ENCODE measurements around the gene RPL3.

Gene RPL3

DNA sequence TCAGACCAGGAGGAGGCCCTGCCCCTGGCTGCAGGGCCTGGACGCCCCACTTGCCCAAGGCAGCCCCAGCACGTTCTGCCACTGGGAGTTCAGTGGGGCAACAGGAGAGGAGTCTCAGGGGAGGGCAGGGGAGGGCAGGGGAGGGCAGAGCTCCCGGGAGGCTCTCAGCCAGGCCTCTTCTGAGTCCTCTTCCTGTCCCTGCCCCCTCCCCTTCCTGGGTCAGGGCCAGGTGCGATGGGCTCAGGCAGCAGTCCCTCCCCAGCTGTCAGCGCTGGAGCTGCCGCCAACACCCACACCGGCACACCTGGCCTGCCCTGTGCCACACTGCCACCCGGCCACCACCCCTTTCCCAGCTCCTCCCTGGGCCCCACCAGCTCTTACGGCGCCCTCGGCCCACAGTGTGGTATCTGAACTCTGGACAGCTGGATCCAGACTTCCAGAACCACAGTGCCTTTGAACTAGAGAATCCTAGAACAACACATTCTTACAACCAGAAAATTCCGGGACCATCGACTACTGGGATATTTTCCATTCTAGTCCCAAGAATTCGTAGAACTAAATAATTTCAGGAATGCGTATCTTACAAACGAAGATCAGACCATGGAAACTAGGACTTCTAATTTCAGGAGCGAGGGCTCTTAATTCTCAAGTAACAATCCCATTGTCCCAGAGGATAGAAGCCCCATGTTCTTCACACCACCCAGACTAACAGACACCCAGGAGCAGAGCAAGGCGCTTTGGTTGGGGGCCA lies 21.8 kb downstream of the RPL3 start:
- DNase-seq, result no peak

DNA sequence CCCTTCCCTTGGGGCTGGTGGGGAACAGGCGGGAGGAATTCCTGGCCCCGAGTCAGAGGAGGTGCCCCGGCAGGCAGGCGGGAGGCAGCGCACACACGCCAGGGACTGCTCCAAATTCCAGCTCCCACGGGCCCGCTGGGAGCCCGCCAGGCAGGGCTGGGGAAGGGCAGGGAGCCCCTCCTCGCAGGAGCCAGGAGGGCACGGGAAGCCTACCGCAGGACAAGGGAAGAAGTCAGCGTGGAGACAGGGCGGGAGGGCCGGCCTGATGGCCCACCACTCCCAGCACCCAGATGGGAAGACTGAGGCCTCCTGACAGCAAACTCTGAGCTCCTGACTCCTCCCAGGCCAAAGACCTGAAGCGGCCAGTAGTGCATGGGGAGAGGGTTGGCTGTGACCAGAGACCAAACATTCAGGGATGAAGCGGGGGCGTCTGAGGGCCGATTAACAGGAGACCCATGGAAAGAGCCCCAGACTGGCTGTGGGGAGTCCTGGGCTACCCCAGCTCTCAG lies 22.4 kb downstream of the RPL3 start:
- DNase-seq, result no peak

DNA sequence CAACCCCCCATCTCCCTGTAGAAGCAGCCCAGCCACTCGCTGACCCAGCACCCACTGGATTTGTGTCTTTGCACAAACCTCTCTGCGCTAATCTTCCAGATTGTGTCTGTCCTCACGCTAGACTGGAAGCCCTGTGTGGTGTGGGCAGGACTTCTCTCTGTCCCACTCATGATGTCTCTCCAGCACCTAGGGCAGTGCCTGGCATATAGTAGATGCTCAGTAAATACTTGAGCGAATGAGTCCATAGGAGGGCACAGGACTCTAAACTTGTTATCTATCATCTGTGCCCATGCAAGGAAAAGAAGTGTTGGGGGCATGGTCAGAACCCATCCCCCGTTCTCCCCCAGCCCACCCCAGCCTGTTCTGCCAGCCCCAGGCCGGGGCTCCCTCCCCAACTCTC lies 22.9 kb downstream of the RPL3 start:
- no peak for DNase-seq

DNA sequence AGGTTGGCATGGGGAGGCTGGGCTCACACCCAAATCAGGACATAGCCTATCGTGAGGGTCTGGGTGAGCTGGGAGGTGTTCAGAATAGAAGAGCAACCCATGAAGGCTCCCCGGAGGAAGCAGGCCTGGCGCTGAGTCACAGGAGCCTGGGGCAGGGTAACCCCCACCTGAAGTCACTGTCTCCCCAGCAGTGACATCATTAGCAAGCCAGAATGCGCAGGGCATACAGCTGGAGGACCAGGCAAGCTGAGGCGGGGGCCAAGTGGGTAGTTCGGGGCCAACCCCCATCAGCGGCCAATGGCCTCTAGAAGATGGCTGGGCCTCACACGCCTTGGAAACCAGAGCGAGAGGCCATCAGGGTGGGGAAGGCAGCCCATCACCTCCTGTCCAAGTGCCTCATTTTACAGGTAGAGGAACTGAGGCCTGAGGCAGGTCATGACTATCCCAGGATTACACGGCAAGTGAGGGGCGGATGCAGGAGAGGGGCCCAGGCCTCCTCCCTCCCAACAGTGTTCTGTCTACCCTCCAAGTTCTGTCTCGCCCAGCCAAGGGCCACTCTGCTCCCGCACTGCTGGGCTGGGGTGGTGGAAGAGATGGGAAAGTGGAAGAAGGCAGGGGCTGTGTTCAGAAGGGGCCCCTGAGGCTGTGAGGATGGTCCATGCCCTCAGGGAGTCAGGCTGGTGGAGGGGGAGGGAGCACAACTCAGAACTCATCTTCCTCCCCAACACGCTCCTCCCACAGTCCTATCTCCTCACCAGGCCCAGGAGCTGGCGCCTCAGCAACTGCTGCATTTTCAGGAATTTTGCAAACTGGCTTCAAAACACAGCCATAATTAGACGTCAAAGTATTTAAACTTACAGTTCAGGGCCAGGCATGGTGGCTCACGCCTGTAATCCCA lies 24.6 kb downstream of the RPL3 start:
- no peak for DNase-seq

DNA sequence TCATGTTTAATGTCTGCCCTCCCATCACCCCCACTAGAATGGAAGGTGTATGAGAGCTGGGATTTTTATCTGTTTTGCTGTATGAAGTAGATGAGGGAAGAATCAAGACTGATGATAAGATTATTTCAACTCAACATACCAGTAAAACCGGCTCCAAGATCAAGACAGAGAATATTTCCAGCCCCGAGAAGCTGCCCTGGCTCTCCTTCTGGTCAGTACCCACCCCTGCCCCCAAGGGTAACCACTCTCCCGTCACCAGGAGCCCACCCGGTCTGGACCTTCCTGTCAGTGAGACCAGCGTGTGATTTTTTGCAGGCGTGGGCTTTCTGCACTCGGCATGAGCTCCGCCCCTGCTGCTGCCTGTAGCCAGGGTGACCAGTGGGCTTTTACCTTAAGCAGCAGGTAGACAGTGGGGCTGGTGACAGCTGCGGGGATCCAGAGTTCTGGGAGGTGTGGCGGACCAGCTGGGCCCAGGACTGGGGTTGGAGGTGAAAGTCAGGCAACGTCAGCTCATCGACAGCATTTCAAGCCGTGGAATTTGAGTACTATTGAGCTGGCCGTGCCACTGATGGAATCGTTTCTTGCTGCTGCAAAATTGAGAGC lies 25.6 kb downstream of the RPL3 start:
- no peak for DNase-seq

DNA sequence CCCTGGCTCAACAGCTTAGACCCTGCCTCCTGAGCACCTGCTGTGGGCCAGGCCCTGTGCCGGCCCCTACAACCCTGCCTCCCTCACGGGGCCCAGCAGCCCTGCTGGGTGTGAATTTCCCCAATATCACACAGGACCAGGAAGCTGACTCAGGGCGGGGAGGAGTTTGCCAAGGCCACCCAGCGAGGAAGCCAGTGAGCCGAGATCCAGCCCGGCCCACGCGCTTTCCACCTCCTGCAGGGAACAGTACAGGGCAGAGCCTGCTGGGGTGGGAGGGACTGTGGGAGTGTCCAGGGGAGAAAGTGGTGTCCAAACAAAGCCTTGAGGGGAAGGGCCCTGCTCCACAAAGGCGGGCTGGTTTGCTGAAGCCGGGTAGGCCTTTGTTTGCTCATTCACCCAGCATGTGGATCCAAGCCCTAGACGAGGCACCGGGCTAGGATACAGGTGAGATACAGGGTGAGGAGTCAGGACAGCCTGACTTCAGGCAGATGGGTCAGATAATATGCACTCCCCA lies 26.8 kb downstream of the RPL3 start:
- no peak for DNase-seq

DNA sequence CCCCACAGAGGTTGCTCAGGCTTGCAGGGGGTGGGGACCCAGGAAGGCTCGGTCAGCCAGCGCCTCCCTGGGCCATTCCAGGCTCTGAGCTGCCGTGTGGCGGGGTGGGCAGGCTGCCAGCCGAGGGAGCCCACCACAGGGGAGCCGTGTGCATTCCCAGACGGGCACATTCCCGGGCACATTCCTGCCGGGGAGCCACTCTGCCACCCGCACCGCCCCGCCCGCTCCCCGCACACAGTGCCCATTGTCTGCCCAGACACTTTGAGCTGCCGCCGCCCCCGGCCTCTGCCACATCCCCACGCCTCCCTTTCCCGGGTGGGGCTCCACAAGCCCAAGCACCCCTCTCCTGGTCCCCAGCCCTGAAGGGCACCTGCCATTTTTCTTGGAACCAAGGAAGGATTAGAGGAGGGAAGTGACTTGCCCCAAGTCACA lies 27.4 kb downstream of the RPL3 start:
- no peak for DNase-seq

DNA sequence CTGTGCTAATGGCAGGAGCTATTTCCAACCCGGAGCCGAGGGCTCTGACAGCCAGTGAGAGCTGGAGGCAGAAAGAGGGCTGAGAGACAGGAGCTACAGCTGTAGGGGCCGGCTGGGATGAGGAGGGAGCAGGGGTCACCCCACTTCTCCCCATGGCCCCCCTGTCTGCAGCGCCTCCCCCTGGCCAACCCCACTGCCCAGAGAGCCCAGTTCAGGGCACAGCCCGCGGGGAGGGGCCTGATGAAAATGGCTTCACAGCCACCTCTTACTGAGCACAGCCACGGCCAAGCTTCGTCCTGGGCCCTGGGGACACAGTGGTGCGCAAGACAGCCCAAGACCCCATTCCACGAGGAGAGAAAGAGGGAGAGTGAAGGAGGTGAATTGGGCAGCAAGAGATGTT lies 27.9 kb downstream of the RPL3 start:
- no peak for DNase-seq

DNA sequence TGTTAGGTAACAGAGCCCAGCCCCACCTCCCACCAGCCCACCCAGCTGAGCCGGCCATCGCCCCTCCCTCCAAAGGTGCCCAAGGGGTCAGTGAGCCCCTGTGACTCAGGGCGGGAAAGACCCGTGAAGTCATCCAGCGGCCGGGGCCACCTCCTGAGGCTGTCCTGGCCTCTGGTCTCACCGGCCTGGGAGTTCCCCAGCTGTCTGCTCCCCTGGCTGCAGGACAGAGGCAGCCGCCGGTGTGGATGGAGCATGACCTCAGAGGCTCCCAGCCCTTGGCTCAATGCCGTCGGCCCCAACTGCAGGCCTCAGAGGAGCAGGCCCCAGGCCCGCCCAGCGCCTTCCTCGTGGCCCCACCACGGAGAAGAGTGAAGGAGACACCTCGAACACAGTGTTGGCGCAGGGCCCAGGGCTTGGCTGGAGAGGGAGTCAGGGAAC lies 28.7 kb downstream of the RPL3 start:
- DNase-seq, result no peak

DNA sequence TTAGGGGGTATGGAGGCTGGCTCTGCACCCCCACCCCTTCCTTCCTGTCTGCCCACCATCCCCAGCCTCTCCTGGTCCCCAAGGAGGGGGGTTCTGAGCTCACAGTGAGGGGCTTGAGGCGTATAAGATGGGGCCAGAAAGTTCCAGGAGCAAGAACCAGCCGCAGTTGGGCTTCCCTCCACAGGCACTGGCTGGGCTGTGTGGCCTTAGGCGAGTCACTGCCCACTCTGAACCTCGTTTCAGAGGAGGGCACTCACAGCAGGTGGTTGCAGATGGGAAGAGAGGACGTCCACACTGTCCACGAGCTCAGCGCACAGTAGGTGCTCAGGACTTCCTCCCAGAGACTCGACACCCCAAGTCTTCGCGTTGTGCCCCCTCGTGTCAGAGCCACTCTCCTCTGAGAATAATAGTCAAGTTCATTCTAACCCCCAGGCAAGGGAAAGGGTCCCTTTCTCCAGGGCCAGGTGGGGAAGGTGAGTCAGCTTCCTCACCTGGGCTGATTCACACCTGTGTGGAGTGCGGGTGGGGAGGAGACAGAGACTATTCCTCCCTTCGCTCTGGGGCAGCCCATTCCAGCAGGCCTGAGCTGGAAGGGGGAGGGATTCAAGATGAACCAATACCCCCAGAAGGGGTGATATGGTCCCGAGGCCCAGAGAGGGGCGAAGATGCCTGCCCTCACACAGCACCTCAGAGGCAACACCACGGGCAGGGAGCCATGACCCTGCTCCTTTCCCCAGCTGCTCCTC lies 29.3 kb downstream of the RPL3 start:
- no peak for DNase-seq

DNA sequence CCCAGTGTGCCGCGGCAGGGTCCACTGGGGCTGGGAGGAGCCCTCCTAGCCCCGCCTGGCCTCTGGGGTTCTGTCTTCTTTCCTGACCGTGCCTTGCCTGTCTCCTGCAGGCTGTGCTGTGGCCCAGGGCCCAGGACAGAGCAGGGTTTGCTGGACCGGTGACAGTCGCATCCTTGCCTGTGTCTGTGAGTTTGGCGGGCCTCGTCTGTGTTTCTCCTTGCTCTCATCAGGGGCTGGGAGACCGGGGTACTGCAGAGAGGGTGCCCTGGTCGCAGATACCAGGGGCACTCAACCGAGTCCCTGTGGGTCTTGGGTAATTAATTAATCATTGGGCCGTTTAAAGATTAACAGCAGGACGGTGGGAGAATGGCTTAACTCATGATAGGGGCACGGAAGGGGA lies 29.9 kb downstream of the RPL3 start:
- no peak for DNase-seq

DNA sequence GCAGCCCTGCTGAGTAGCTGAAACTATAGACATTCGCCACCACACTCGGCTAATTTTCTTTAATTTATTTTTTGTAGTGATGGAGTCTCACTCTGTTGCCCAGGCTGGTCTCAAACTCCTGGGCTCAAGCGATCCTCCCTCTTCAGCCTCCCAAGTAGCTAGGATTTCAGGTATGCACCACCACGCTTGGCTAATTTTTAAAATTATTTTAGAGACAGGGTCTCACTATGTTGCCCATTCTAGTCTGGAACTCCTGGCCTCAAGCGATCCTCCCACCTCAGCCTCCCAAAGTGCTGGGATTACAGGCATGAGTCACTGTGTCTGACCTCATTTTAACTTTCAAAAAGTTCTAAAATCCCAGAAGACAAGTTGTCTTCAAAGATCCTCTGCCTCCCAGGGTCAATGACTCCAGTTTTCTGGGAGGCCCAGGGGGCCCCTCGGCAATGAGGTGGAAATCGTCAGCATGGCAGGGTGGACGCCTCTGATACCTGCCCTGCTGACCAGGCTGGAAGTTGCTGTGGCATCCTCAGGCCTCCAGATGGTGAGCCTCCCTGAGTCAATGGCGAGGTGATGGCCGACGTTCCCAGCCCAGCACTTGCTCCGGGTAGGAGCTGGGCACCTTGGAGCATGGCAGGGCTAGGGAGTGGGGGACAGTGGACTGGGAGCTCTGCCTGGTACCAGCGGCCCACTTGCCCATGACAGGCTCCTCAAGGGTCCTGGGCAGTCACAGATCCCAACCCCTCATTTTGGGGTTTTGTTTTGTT lies 31.1 kb downstream of the RPL3 start:
- no peak for DNase-seq

DNA sequence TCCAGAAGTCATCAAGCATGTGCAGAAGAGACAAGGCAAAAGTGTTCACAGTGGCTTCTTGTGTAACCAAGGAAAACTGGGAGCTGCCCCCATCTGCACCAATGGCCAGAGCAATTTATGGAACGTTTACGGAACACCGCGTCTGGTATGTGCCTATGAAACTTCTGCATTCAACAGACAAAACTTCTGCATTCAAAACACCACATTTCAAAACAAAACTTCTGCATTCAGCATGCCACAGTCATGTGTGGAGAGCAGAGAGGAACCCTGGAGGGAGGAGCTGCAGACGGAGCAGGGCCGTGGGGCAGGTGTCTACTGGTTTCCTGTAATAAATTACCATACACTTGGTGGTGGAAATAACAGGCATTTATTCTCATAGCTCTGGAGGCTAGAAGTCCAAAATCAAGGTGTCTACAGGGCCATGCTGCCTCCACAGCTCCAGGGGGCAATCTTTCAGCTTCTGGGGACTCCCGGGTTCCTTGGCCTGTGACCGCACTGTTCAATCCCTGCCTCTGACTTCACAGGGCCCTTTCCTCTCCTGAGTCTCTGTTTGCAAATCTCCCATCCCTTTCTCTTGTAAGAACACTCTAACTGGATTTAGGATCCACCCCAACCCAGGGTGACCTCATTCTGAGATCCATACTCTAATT lies 32.2 kb downstream of the RPL3 start:
- DNase-seq, result no peak

DNA sequence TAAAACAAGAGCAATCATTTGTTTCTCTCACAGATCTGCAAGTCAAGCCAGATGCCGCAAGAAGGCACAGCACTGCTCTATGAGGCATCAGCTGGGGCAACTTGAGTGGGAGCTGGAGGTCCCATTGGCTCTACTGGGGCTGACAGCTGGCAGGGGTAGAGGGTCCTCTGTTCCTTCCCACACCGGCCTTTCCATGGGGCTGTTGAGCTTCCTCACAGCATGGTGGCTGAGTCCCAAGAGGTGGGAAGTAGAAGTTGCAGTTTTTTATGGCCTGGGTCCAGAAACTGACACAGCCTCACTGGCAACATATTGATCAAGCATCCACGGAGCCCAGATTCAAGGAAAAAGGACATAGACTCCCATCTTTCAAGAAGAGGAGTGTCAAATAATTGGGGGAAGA lies 34.4 kb downstream of the RPL3 start:
- DNase-seq, result no peak

DNA sequence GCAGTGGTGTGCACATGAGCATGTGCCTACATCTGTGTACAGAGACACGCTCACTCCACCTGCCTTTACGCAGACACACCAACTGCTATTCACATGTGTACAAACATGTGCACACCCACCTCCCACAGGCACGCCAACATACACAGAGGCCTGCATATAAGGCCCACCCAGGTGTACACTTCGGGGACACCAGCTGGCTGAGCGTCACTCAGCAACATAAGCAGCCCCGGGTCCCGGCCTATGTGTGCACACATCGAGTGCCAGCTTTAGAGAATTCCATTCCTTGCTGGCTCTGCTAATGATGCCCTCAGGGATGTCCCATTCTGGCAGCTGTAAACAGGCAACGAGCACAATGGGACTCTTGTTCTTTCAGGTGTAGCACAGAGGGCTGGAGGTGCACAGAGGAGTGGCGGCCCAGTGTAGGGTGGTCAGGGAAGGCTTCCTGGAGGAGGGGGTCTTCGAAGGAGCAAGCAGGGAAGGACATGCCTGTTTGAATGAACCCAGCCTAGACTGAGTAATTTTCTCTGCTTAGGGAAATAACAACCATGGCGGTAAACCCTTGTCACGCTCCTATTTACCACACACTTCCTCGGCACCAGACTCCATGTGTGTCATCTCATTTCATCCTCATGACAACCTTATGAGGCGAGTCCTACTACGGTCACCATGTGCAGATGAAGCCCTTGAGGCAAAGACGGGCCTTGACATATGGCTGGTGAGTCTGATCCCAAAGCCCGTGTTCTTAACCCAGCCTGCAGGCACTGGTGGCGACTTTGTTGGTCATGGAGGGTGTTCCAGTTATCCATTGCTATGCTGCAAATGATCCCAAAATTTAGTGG lies 35.1 kb downstream of the RPL3 start:
- DNase-seq, result no peak

DNA sequence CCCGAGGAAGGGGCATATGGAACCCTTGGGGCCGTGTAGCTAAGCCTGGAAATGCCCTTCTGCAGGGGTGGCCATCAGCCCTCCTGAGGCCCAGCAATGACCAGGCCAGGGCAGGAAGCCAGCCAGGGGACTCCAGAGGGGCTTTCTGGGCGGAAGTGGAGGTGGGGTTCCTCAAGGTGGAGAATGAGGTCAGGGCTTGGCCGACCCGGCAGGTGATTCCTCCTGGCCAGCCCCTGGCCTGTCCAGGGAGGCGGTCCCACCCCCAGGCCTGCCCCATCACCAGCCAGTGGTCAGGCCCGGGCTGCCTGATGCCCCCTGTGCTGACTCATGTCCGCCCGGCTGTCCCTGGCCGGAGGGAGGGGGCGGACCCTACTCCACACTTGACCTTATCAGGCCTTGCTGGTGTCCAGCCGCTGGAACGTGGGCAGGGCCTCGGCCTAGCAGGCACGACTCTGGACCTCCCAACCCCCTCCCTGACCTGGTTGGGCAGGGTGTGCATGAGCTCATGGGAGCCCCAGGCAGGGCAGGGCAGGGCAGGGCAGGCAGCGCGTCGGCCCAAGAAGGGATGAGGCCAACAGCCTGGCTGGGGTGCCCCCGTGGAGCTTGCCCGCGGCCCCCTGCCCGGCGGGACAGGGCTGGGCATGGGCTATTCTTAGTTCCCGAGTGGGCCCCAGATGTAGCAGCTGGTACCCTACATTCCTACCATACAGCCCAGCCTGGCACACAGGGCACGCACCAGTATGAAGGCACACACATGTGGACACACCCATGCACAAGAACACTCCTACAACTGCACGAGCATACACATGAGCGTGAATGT lies 35.9 kb downstream of the RPL3 start:
- no peak for DNase-seq

DNA sequence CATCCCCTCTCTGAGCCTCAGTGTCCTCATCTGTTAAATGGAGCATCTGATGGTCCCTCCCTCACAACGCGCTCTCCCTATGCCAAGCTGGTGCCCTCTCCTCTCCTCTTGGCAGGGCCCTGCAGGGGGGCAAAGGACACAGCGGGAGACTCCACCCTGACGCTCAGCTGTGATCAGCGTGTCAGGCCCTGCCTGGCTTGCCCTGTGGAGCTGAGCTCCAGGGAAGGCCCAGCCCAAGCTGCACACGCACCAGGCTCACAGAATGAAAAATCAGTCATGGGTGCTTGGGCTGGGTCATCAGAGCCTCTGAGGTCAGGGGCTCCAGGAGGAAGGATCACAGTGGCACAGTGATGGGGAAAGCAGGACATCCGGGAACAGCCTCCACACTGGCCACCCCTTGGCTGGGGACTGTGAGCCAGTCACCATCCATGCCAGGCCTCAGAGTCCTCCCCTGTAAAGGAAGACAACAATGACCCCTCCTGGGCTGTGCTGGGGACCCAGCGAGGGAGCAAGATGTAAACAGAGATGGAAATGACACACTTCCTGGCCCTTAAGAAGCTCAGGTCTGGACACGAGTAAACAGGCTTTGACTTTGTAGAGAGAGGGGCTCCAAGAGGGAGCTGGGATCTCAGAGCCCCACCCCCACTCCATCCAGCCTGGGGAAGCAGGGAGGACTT lies 36.6 kb downstream of the RPL3 start:
- DNase-seq, result no peak

DNA sequence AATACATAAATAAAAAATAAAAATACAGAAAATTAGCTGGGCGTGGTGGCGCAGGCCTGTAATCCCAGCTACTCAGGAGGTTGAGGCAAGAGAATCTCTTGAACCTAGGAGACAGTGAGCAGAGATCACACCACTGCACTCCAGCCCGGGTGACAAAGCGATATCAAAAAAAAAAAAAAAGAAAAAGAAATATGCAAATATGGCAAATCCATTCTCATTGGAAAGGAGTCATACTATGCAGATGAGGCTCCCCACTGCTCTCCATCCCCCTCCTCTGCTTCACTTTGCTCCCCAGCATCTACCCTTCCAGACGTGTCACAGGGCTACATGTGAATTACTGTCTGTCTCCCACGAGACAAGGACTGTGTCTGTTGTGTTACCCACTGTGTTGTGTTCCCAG lies 38.3 kb downstream of the RPL3 start:
- no peak for DNase-seq

DNA sequence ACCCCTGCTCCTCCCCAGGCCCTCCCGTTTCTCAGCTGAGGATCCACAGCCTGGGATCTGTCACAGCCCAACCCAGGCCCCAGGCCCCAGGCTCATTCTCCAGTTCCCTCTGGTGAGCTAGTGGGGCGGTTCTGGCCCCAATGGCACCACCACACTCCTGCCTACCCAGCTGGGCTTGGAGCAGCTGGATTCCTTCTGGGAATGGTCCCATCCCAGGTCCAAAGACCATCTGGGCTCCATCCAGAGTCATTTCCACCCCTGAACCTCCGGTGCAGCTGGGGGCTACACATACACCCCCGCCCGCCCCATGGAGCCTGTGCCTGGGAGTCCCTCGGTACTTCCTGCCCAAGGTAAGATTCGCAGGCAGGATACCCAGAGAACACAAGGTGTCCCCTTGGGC lies 39.2 kb downstream of the RPL3 start:
- DNase-seq, result no peak
